GM21576 (cell line): ENCODE results near the gene HSPA12A.

Source experiments
- ATAC-seq: cut with Tn5 transposase; IDR thresholded peaks from one replicate; pipeline ENCODE4 v1.9.1; 2021; ENCODE audit warnings: mild to moderate bottlenecking, moderate library complexity; ENCODE audit not compliant: unreplicated experiment

The HSPA12A gene

GRCh38 chr10:116742367-116743265, at the start of gene HSPA12A:
Gene HSPA12A, minus strand, starts transcription at chr10:116742566. Its CDS starts 97 bp downstream, at chr10:116742469.
- ATAC-seq = peak; percentile 88

GRCh38 chr10:116791241-116791640, 48.9 kb upstream of the HSPA12A start:
- ATAC-seq = no peak

GRCh38 chr10:116787893-116788665, 45.7 kb upstream of the HSPA12A start:
- peak; percentile 86 for ATAC-seq

GRCh38 chr10:116787053-116787659, 44.8 kb upstream of the HSPA12A start:
- no peak for ATAC-seq

DNA sequence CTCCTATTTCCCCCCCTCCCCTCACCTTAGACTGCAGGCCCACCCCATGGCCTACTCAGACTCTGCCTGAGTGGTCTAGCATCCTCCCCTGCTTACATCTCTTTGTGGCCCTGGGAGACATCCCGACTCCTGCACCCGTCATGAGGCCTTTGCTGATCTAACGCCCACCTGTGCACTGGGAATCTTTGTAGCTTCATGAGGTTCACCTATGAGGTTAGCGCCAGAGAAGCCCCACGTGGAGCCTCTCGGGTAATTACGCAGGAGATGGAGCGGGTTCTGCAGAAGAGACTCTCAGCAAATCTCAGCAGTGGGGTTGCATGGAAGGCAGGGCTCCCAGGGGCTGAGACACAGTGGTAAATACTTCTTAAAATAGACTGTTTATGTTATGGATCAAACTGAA, 43.5 kb upstream of the HSPA12A start:
- no peak for ATAC-seq

DNA sequence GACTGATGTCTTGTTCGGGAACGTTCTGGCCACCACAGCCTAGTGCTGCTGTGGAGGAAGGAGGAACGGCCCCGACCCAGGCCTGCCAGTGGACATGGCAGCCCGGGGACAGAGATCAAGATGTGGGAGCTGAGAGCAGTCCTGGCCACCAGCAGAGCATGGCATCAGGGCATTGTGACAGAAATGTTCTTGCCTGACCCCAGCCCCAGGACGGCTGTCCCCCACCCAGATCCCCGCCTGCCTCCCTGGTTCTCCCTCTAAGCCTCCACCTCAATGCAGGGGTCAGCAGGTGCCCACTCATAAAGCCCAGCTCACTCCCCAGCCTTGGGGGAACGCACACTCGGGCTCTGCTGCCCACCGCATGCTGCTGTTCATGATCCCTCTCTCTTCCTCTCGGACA, 42.9 kb upstream of the HSPA12A start:
- ATAC-seq = no peak

- no peak for ATAC-seq
Observed at GRCh38 chr10:116784651-116785050, 42.3 kb upstream of the HSPA12A start.

GRCh38 chr10:116784035-116784434, 41.7 kb upstream of the HSPA12A start:
- ATAC-seq = no peak

GRCh38 chr10:116783011-116783655, 40.8 kb upstream of the HSPA12A start:
- ATAC-seq = no peak

- ATAC-seq = no peak
Observed at GRCh38 chr10:116781370-116781884, 39.1 kb upstream of the HSPA12A start.

- ATAC-seq = no peak
Observed at GRCh38 chr10:116780691-116781205, 38.4 kb upstream of the HSPA12A start.

- no peak for ATAC-seq
Observed at GRCh38 chr10:116779076-116779687, 36.8 kb upstream of the HSPA12A start.

DNA sequence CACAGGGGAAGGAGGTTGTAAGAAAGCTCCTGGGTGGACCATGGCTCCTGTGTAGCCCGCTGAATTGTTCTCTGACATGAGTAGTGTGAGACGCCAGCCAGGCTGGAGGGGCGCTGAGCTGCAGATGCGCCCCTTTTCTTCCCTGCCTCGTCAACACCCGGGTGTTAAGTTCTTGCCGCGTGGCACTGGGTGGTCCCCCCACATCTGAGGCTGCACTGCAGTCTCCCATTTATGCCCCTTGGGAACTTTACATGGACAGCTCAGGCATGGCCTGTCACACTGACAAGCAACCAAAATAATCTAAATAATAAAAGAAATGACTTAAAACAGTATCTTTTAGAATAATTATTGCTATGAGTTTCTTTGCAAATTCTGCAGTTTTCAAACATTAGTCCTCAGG, 34.6 kb upstream of the HSPA12A start:
- ATAC-seq = no peak

DNA sequence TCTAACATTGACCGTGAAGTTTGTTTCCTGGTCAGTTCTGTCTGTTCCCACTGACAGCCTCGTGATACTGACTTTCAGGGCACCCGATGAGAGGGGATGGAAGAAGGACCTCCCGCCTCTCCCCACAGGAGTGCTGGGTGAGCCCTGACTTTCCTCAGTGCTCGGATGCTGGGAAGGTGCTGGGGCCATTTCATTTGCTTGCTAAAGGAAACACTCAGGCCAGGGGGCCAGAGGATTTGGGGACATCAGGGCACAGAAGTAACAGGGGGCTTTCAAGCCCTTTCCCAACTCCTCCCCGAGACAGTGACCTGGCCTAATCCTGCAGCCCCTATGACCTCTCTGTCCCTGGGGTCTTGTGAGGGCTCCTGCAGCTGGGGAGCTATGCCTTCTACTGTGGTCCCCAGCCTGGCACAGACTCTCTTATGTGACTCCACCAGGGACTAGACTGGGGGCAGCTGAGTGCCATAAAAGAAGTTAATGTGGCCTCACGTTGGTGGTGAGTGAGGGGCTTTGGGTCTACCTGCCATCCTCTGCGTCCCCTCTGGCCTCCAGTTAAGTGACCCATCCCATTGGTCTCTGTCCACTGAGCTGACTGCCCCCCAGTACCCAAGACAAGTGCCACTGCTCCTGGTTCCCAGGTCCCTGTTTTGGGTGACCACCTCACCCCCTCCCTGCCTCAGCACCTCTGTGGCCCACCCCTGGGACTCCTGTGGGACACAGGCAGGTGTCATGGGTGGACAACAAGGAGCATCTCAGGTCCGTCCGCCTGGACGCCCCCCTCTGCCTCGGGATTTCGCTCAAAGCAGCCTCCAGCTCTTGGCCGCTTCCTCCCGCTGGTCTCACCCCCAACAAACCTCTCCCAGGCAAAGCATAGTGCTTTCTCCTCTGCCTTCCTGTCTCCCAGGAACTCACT, 33.4 kb upstream of the HSPA12A start:
- no peak for ATAC-seq

DNA sequence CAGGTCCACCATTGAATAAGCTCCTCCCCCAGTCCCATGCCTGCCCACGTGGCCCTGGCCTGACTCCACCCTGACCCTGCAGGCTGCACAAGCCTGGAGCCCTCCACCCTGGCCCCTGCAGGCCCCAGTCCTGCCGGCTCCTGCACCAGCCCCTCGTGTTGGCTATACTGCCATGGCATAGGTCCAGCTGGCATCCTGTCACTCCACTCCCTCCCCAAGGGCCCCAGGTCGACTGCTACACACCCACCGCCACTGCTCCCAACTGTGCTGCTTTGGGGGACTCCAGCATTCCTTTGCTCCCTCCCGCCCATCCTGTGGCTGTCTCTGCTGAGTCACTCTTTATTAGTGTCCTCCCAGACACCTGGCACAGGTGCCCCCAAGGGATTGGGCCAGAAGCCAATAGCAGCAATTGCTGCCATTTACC, 32.4 kb upstream of the HSPA12A start:
- ATAC-seq = no peak

DNA sequence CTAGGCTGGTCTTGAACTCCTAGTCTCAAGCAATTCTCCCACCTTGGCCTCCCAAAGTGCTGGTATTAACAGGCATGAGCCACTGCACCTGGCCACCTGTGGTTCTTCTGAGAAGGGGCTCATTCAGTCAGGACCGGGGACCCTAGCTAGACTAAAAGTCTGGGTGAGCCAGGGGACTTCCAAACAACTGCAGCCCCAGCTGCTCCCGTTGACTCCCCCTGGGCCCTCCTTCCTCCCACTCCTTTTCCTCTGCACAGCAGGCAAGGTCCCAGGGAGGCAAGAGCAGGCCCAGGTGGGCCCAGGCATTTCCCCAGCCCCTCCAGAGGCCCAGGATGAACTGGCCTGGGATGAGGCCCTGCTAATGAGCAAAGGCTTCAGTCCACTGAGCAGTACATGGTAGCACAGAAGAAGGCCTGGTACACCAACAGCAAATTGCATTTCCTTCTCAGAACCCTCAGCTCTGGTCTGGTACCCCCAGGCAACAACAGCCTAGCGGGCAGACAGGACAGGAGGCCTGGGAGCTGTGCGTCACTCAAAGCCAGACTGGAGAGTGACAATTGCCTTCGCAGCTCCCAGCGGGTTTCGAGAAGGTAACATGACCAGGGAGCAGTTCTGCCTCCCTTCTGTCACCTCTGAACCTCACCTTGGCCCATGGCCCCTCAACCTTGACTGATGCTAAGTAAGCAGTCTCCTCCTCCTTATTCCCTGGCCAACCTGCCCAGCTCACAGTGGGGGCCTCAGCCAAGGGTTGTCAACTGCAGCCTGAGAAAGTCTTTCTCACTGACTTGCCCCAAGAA, 30.7 kb upstream of the HSPA12A start:
- ATAC-seq = no peak

GRCh38 chr10:116771959-116772585, 29.7 kb upstream of the HSPA12A start:
- ATAC-seq = no peak
